AG08396 (cell line): ENCODE data around the gene SNAP25.

Experiments used
- DNase-seq: peaks from one replicate; pipeline ENCODE4 v3.0.0; 2012; ENCODE audit warnings: low spot score, mixed read lengths

Gene SNAP25

GRCh38 chr20:10332656-10333415 lies 114.2 kb downstream of the SNAP25 start:
- DNase-seq = no peak

- DNase-seq = no peak
Measured at GRCh38 chr20:10336959-10337729, 118.5 kb downstream of the SNAP25 start.

- no peak for DNase-seq
Measured at GRCh38 chr20:10338426-10339180, 120.0 kb downstream of the SNAP25 start.

- DNase-seq = no peak
Measured at GRCh38 chr20:10339609-10340008, 121.0 kb downstream of the SNAP25 start.

- no peak for DNase-seq
Measured at GRCh38 chr20:10342152-10342551, 123.5 kb downstream of the SNAP25 start.

GRCh38 chr20:10344953-10345352 lies 126.3 kb downstream of the SNAP25 start:
- no peak for DNase-seq

- DNase-seq = no peak
Measured at GRCh38 chr20:10347086-10347880, 128.7 kb downstream of the SNAP25 start.

- DNase-seq = no peak
Measured at GRCh38 chr20:10349118-10349517, 130.5 kb downstream of the SNAP25 start.

- no peak for DNase-seq
Measured at GRCh38 chr20:10350188-10350842, 131.7 kb downstream of the SNAP25 start.

GRCh38 chr20:10352934-10353824 lies 134.5 kb downstream of the SNAP25 start:
- no peak for DNase-seq

- DNase-seq = no peak
Measured at GRCh38 chr20:10356628-10357027, 138.0 kb downstream of the SNAP25 start.
